ENCODE data around the gene SLC25A41.

The SLC25A41 gene

GRCh38 chr19:6475321-6476108 is 42.0 kb upstream of the SLC25A41 start:
- WGBS, 2 experiments, result 6 to 8% methylated on average over 52 of the region's 52 CpGs
- Histone ChIP-seq H3K9me3 (ENCODE audit: control insufficient read depth, low read length) (no peaks in the 10 kb centered on the region), H3K4me1 (ENCODE audit: control insufficient read depth, insufficient read depth, low read length) (no peaks in the 10 kb centered on the region), H3K4me3 (ENCODE audit: insufficient read depth, low read depth, low read length) (peak overlapping the region; percentile 22), H3K36me3 (ENCODE audit: control insufficient read depth, insufficient read depth, low read length) (no peaks in the 10 kb centered on the region), H3K27me3 (ENCODE audit: control insufficient read depth, insufficient read depth, low read length, poor library complexity, severe bottlenecking) (peaks cover 33% of the 10 kb centered on the region), H3K27ac (ENCODE audit: insufficient read depth, low read depth, low read length, poor library complexity, severe bottlenecking) (no peak overlapping the region)

- Histone ChIP-seq H3K9me3 (ENCODE audit: control insufficient read depth, low read length) (no peaks in the 10 kb centered on the region), H3K4me3 (ENCODE audit: insufficient read depth, low read depth, low read length) (no peak overlapping the region), H3K27me3 (ENCODE audit: control insufficient read depth, insufficient read depth, low read length, poor library complexity, severe bottlenecking) (peaks cover 33% of the 10 kb centered on the region), H3K4me1 (ENCODE audit: control insufficient read depth, insufficient read depth, low read length) (no peaks in the 10 kb centered on the region), H3K27ac (ENCODE audit: insufficient read depth, low read depth, low read length, poor library complexity, severe bottlenecking) (no peak overlapping the region), H3K36me3 (ENCODE audit: control insufficient read depth, insufficient read depth, low read length) (no peaks in the 10 kb centered on the region)
- 76 to 88% methylated on average over 9 of the region's 9 CpGs for WGBS, 2 experiments
Measured at GRCh38 chr19:6473647-6474046, 40.1 kb upstream of the SLC25A41 start.

GRCh38 chr19:6472713-6473112 is 39.1 kb upstream of the SLC25A41 start:
- no peak overlapping the region for H3K27ac ChIP-seq (ENCODE audit: insufficient read depth, low read depth, low read length, poor library complexity, severe bottlenecking)
- WGBS, 2 experiments, result 77 to 87% methylated on average over 4 of the region's 4 CpGs
- H3K9me3 ChIP-seq (ENCODE audit: control insufficient read depth, low read length), result no peaks in the 10 kb centered on the region

GRCh38 chr19:6471076-6471475 is 37.5 kb upstream of the SLC25A41 start:
- H3K4me1 ChIP-seq (ENCODE audit: control insufficient read depth, insufficient read depth, low read length), result no peaks in the 10 kb centered on the region
- no peaks in the 10 kb centered on the region for H3K36me3 ChIP-seq (ENCODE audit: control insufficient read depth, insufficient read depth, low read length)
- no peak overlapping the region for H3K4me3 ChIP-seq (ENCODE audit: insufficient read depth, low read depth, low read length)
- no peak overlapping the region for H3K27ac ChIP-seq (ENCODE audit: insufficient read depth, low read depth, low read length, poor library complexity, severe bottlenecking)
- 84 to 86% methylated on average over 14 of the region's 14 CpGs for WGBS, 2 experiments
- H3K27me3 ChIP-seq (ENCODE audit: control insufficient read depth, insufficient read depth, low read length, poor library complexity, severe bottlenecking), result peaks cover 24% of the 10 kb centered on the region
- H3K9me3 ChIP-seq (ENCODE audit: control insufficient read depth, low read length), result no peaks in the 10 kb centered on the region

More at GRCh38 chr19:6472713-6473112, 39.1 kb upstream of the SLC25A41 start:
- H3K36me3 ChIP-seq (ENCODE audit: control insufficient read depth, insufficient read depth, low read length), result no peaks in the 10 kb centered on the region
- no peak overlapping the region for H3K4me3 ChIP-seq (ENCODE audit: insufficient read depth, low read depth, low read length)
- H3K4me1 ChIP-seq (ENCODE audit: control insufficient read depth, insufficient read depth, low read length), result no peaks in the 10 kb centered on the region
- H3K27me3 ChIP-seq (ENCODE audit: control insufficient read depth, insufficient read depth, low read length, poor library complexity, severe bottlenecking), result peaks cover 33% of the 10 kb centered on the region

GRCh38 chr19:6470173-6470572 is 36.6 kb upstream of the SLC25A41 start:
- Histone ChIP-seq H3K4me3 (ENCODE audit: insufficient read depth, low read depth, low read length) (no peak overlapping the region), H3K27ac (ENCODE audit: insufficient read depth, low read depth, low read length, poor library complexity, severe bottlenecking) (no peak overlapping the region), H3K9me3 (ENCODE audit: control insufficient read depth, low read length) (no peaks in the 10 kb centered on the region), H3K27me3 (ENCODE audit: control insufficient read depth, insufficient read depth, low read length, poor library complexity, severe bottlenecking) (peaks cover 24% of the 10 kb centered on the region), H3K4me1 (ENCODE audit: control insufficient read depth, insufficient read depth, low read length) (no peaks in the 10 kb centered on the region), H3K36me3 (ENCODE audit: control insufficient read depth, insufficient read depth, low read length) (no peaks in the 10 kb centered on the region)
- WGBS, 2 experiments, result 86 to 91% methylated on average over 8 of the region's 8 CpGs

DNA sequence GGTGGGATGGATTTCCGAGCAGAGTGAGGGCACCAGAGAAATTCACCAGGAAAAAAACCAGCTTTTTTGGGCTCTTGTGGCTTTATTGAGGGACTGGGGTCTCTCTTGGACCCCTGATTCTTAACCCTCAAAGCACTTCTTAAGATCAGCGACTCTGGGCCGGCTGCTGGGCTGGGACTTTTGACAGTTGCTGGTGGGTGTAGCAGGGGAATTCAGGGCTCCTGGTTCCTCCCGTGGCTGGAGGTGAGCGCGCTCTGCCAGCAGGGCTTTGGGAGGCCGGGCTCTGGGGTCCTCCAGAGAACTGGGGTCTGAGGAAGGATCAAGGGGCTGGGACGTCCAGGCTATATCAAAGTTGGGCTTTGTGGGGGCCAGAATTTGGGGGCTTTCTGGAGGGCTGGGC is 33.8 kb upstream of the SLC25A41 start:
- Histone ChIP-seq H3K4me1 (ENCODE audit: control insufficient read depth, insufficient read depth, low read length) (peaks cover 6% of the 10 kb centered on the region), H3K27me3 (ENCODE audit: control insufficient read depth, insufficient read depth, low read length, poor library complexity, severe bottlenecking) (peaks cover 41% of the 10 kb centered on the region), H3K27ac (ENCODE audit: insufficient read depth, low read depth, low read length, poor library complexity, severe bottlenecking) (no peak overlapping the region), H3K4me3 (ENCODE audit: insufficient read depth, low read depth, low read length) (no peak overlapping the region), H3K9me3 (ENCODE audit: control insufficient read depth, low read length) (no peaks in the 10 kb centered on the region), H3K36me3 (ENCODE audit: control insufficient read depth, insufficient read depth, low read length) (no peaks in the 10 kb centered on the region)
- 89% methylated on average over 8 of the region's 8 CpGs for WGBS, 2 experiments

DNA sequence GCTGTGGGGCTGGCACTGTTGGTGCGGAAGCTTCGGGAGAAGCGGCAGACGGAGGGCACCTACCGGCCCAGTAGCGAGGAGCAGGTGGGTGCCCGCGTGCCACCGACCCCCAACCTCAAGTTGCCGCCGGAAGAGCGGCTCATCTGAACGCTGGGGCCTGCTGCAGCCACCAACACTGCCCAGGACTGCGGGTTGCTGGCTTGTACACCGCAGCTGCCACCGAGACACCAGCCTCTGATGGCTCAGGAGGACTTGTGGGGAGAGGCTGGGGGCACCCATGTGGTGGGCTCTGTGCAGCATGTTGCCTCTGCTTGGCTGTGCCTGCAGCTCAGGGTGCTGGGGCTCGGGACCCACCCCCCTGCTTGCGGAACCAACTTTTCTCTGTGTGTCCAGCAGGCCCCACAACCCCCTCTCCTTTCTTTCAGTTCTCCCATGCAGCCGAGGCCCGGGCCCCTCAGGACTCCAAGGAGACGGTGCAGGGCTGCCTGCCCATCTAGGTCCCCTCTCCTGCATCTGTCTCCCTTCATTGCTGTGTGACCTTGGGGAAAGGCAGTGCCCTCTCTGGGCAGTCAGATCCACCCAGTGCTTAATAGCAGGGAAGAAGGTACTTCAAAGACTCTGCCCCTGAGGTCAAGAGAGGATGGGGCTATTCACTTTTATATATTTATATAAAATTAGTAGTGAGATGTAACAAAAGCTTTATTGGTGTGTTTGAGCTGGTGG is 33.1 kb upstream of the SLC25A41 start:
- Histone ChIP-seq H3K4me1 (ENCODE audit: control insufficient read depth, insufficient read depth, low read length) (peaks cover 6% of the 10 kb centered on the region), H3K27ac (ENCODE audit: insufficient read depth, low read depth, low read length, poor library complexity, severe bottlenecking) (no peak overlapping the region), H3K27me3 (ENCODE audit: control insufficient read depth, insufficient read depth, low read length, poor library complexity, severe bottlenecking) (peaks cover 48% of the 10 kb centered on the region), H3K9me3 (ENCODE audit: control insufficient read depth, low read length) (no peaks in the 10 kb centered on the region), H3K4me3 (ENCODE audit: insufficient read depth, low read depth, low read length) (no peak overlapping the region), H3K36me3 (ENCODE audit: control insufficient read depth, insufficient read depth, low read length) (no peaks in the 10 kb centered on the region)
- WGBS, 2 experiments, result 93 to 94% methylated on average over 21 of the region's 21 CpGs

GRCh38 chr19:6465663-6466062 is 32.1 kb upstream of the SLC25A41 start:
- WGBS, 2 experiments, result 92 to 93% methylated on average over 8 of the region's 8 CpGs
- peaks cover 6% of the 10 kb centered on the region for H3K4me1 ChIP-seq (ENCODE audit: control insufficient read depth, insufficient read depth, low read length)
- no peak overlapping the region for H3K4me3 ChIP-seq (ENCODE audit: insufficient read depth, low read depth, low read length)
- no peaks in the 10 kb centered on the region for H3K9me3 ChIP-seq (ENCODE audit: control insufficient read depth, low read length)
- H3K27me3 ChIP-seq (ENCODE audit: control insufficient read depth, insufficient read depth, low read length, poor library complexity, severe bottlenecking), result peaks cover 49% of the 10 kb centered on the region
- H3K27ac ChIP-seq (ENCODE audit: insufficient read depth, low read depth, low read length, poor library complexity, severe bottlenecking), result no peak overlapping the region
- no peaks in the 10 kb centered on the region for H3K36me3 ChIP-seq (ENCODE audit: control insufficient read depth, insufficient read depth, low read length)

DNA sequence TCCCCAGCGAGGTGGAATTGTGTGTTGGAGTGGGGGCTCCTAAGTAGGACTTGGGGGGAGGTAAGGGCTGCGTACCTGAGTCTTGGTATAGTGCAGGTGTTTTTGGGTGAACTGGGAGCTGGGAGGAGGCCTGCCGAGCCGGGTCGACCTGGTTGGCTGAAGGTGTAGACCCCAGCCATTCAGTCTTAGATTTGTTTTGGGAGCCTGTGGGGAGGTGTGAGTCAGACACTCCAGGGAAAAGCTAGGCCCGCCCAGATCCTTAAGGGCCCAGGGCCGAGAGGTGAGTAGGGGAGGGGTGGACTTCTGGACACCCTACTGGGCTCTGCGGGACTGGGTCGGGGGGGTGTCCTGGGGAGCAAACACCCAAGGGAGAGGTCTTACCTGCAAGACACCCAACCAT is 31.4 kb upstream of the SLC25A41 start:
- H3K4me3 ChIP-seq (ENCODE audit: insufficient read depth, low read depth, low read length), result no peak overlapping the region
- H3K36me3 ChIP-seq (ENCODE audit: control insufficient read depth, insufficient read depth, low read length), result no peaks in the 10 kb centered on the region
- H3K27ac ChIP-seq (ENCODE audit: insufficient read depth, low read depth, low read length, poor library complexity, severe bottlenecking), result no peak overlapping the region
- H3K9me3 ChIP-seq (ENCODE audit: control insufficient read depth, low read length), result no peaks in the 10 kb centered on the region
- peaks cover 49% of the 10 kb centered on the region for H3K27me3 ChIP-seq (ENCODE audit: control insufficient read depth, insufficient read depth, low read length, poor library complexity, severe bottlenecking)
- peaks cover 6% of the 10 kb centered on the region for H3K4me1 ChIP-seq (ENCODE audit: control insufficient read depth, insufficient read depth, low read length)
- 40 to 50% methylated on average over 9 of the region's 9 CpGs for WGBS, 2 experiments

GRCh38 chr19:6464070-6464873 is 30.7 kb upstream of the SLC25A41 start, which contains the start of gene CRB3:
CRB3 (plus strand) TSS chr19:6464271; CDS start chr19:6464702, 431 bp downstream.
- 2 to 3% methylated on average over 65 of the region's 65 CpGs for WGBS, 2 experiments
- Histone ChIP-seq H3K27ac (ENCODE audit: insufficient read depth, low read depth, low read length, poor library complexity, severe bottlenecking) (no peak within 1 kb of the TSS), H3K36me3 (ENCODE audit: control insufficient read depth, insufficient read depth, low read length) (no peaks in the 10 kb centered on the region), H3K4me3 (ENCODE audit: insufficient read depth, low read depth, low read length) (peak within 1 kb of the TSS; percentile 33), H3K27me3 (ENCODE audit: control insufficient read depth, insufficient read depth, low read length, poor library complexity, severe bottlenecking) (peaks cover 49% of the 10 kb centered on the region), H3K4me1 (ENCODE audit: control insufficient read depth, insufficient read depth, low read length) (peaks cover 6% of the 10 kb centered on the region), H3K9me3 (ENCODE audit: control insufficient read depth, low read length) (no peaks in the 10 kb centered on the region)

Data from ectodermal cell (in vitro differentiated cells).